ENCODE measurements around the gene NAGS. TPM values are rescaled to one million over a fixed set of nuclear protein-coding genes. Genes with fewer than 3 reads are reported as not detected.

Gene NAGS
- total and polyA plus RNA-seq, 4 donors, result 2.6 to 10.7 (median 5.0) TPM

DNA sequence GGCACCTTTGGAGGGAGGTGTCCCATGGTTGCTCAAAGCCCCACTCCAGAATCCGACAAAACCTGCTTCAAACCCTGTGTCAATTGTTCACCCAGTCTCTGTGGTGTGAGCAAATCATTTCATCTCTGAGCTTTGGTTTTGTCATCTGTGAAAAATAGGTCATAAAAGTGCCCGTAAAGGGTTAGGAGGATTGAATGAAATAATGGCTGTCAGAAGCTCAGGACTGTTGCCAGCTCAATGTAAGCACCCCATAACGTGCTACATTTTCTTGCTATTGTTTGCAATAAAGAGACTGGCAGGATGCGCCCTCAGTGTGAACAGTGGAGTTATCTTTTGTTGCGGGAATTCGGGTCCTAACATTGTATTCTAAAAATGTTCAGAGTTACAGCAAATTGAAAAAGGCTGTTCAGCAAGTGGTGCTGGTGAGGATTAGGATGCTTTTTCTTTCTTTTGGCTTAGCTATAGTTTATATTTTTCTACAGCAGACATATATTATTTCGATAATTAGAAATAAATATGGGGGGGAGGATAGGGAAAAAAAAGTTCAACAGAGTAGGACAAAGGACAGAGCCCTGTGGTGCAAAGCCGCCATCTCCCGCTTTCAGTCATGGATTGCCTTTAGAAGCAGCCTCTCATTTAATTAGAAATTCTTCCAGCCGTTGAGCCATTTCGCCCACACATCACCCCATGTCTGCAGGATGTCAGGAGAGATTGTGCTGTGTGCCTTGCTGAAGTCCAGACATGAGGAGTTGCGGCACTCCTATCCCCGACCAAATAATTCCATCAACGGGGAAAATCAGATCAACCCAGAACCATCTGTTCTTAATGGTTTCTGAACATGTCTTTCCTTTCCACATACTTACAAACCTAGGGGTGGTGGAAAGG, 29.8 kb upstream of the NAGS start:
- no peaks in the 10 kb centered on the region for H3K4me1 ChIP-seq (ENCODE audit: control insufficient read depth in 5 of 5, insufficient read depth in 5 of 5, low read length in 5 of 5)
- no peak for DNase-seq
- H3K9ac ChIP-seq (ENCODE audit: insufficient read depth in 1 of 2, low read length in 2 of 2), result no peak overlapping the region
- no peaks in the 10 kb centered on the region for H3K27me3 ChIP-seq (ENCODE audit: control insufficient read depth in 3 of 3, insufficient read depth in 3 of 3, low read length in 2 of 3)
- H3K9me3 ChIP-seq (ENCODE audit: control insufficient read depth in 4 of 4, insufficient read depth in 3 of 4, low read length in 3 of 4), result no peaks in the 10 kb centered on the region
- no peak overlapping the region for H3K4me3 ChIP-seq
- H3K27ac ChIP-seq (ENCODE audit: low read depth in 1 of 2, low read length in 1 of 2), result no peak overlapping the region
- TF ChIP-seq, protein P1, sequence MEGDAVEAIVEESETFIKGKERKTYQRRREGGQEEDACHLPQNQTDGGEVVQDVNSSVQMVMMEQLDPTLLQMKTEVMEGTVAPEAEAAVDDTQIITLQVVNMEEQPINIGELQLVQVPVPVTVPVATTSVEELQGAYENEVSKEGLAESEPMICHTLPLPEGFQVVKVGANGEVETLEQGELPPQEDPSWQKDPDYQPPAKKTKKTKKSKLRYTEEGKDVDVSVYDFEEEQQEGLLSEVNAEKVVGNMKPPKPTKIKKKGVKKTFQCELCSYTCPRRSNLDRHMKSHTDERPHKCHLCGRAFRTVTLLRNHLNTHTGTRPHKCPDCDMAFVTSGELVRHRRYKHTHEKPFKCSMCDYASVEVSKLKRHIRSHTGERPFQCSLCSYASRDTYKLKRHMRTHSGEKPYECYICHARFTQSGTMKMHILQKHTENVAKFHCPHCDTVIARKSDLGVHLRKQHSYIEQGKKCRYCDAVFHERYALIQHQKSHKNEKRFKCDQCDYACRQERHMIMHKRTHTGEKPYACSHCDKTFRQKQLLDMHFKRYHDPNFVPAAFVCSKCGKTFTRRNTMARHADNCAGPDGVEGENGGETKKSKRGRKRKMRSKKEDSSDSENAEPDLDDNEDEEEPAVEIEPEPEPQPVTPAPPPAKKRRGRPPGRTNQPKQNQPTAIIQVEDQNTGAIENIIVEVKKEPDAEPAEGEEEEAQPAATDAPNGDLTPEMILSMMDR (IDR thresholded peaks at IDR 0.05; ENCODE audit: control extremely low read depth, extremely low read depth), result no peak
- 66 to 77% methylated on average over 14 of the region's 14 CpGs for WGBS, 2 donors
- ATAC-seq (ENCODE audit: insufficient read depth, low FRiP score), result no peak
- H3K36me3 ChIP-seq (ENCODE audit: control insufficient read depth in 4 of 4, insufficient read depth in 4 of 4, low read length in 4 of 4), result no peaks in the 10 kb centered on the region

DNA sequence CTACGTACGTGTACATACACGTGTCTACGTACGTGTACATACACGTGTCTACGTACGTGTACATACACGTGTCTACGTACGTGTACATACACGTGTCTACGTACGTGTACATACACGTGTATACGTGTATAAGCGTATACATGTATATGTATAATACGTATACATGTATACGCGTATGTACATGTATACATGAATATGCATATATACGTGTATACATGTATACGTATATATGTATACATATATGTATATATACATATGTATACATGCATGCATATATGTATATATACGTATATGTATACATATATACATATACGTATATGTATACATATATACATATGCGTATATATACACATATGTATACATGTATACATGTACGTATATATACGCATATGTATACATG, 28.5 kb upstream of the NAGS start:
- ATAC-seq (ENCODE audit: insufficient read depth, low FRiP score) (no peak), DNase-seq (no peak)
- H3K9ac ChIP-seq (ENCODE audit: insufficient read depth in 1 of 2, low read length in 2 of 2), result no peak overlapping the region
- no peaks in the 10 kb centered on the region for H3K27me3 ChIP-seq (ENCODE audit: control insufficient read depth in 3 of 3, insufficient read depth in 3 of 3, low read length in 2 of 3)
- no peak overlapping the region for H3K4me3 ChIP-seq
- WGBS, 2 donors, result 79 to 89% methylated on average over 14 to 22 of the region's 27 CpGs
- H3K4me1 ChIP-seq (ENCODE audit: control insufficient read depth in 5 of 5, insufficient read depth in 5 of 5, low read length in 5 of 5), result no peaks in the 10 kb centered on the region
- no peaks in the 10 kb centered on the region for H3K9me3 ChIP-seq (ENCODE audit: control insufficient read depth in 4 of 4, insufficient read depth in 3 of 4, low read length in 3 of 4)
- H3K36me3 ChIP-seq (ENCODE audit: control insufficient read depth in 4 of 4, insufficient read depth in 4 of 4, low read length in 4 of 4), result no peaks in the 10 kb centered on the region
- no peak overlapping the region for H3K27ac ChIP-seq (ENCODE audit: low read depth in 1 of 2, low read length in 1 of 2)
- TF ChIP-seq, protein P1 (IDR thresholded peaks at IDR 0.05; ENCODE audit: control extremely low read depth, extremely low read depth), result no peak

DNA sequence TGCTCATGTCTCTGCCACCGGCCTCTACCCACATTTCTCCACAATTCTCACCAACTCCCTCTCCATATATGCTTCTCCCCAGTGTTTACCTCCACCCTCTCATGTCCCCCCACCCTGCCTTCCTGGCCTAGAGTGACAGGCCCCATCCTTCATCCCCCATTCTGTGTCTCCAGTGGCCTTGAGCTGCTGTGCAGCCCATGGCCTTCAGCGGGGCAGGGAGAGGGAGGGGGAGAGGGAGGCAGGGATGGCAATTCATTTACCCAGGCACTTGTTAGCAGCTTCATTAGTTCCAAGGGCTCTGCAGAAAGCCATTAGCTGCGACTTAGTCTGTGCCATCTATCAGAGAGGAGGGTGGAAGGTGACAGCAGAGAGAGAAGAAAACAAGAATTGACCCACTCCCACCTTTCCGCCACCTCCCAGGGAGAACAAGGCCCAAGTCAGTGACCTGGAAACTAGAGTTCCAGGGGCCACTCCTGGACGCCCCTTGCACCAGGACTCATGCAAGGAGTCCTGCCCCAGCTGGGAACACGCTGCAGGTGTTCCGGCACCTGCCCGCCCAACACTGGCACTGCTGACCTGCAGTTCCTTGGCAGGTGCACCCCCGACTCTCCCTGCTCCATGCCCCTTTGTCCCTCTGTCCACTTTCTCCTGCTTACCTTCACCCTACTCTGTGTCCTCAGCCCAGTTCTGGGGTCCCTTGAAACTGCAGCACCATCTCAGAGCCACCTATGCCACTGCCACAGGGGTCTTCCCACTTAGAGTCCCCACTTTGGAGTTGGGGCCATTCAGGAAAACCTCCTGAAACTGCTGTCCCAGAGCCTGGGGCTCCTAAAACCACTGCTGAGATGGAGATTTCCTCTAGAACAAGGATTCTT, 27.2 kb upstream of the NAGS start:
- H3K27me3 ChIP-seq (ENCODE audit: control insufficient read depth in 3 of 3, insufficient read depth in 3 of 3, low read length in 2 of 3), result peaks cover 0 to 11% (median 6%) of the 10 kb centered on the region in 3 donors
- H3K36me3 ChIP-seq (ENCODE audit: control insufficient read depth in 4 of 4, insufficient read depth in 4 of 4, low read length in 4 of 4), result no peaks in the 10 kb centered on the region
- DNase-seq, result no peak
- H3K4me1 ChIP-seq (ENCODE audit: control insufficient read depth in 5 of 5, insufficient read depth in 5 of 5, low read length in 5 of 5), result no peaks in the 10 kb centered on the region
- TF ChIP-seq, protein P1 (IDR thresholded peaks at IDR 0.05; ENCODE audit: control extremely low read depth, extremely low read depth), result no peak
- no peak overlapping the region for H3K27ac ChIP-seq (ENCODE audit: low read depth in 1 of 2, low read length in 1 of 2)
- ATAC-seq (ENCODE audit: insufficient read depth, low FRiP score), result no peak
- no peak overlapping the region for H3K4me3 ChIP-seq
- H3K9me3 ChIP-seq (ENCODE audit: control insufficient read depth in 4 of 4, insufficient read depth in 3 of 4, low read length in 3 of 4), result no peaks in the 10 kb centered on the region
- H3K9ac ChIP-seq (ENCODE audit: insufficient read depth in 1 of 2, low read length in 2 of 2), result no peak overlapping the region
- WGBS, 2 donors, result 78 to 80% methylated on average over 9 of the region's 9 CpGs

Data from lung (tissue), 12 donors.